ENCODE results near the gene RNF214. TPM values are rescaled to one million over a fixed set of nuclear protein-coding genes. Genes with fewer than 3 reads are reported as not detected.

Gene RNF214
- total and polyA plus RNA-seq, 2 experiments from 2014 or later: 12.5 to 27.0 TPM

DNA sequence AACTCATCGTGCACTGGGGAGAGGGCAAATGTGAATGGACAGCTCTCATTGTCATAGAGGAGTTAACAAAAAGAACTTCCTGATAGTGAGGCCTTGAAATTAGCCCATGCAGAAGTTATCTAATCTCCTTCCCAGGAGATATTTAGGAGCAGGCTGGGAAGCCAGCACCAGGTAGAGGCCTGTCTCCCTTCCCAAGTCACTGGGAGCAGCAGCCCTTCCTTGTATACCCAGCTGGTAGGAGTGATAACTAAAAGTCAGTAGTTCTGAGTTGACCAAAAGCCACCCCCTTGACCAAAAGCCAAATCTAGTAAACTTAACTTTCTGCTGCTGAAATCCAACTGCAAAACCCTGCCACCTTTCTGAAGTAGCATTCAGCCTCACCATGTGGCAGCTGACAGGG, 57.3 kb downstream of the RNF214 start:
- TF ChIP-seq EZH2phosphoT487 (IDR thresholded peaks at IDR 0.05; ENCODE audit: low read depth, severe bottlenecking, unreplicated experiment) (no peak), EZH2 (IDR thresholded peaks at IDR 0.05; ENCODE audit: borderline replicate concordance) (no peak)
- TF ChIP-seq, protein P1, sequence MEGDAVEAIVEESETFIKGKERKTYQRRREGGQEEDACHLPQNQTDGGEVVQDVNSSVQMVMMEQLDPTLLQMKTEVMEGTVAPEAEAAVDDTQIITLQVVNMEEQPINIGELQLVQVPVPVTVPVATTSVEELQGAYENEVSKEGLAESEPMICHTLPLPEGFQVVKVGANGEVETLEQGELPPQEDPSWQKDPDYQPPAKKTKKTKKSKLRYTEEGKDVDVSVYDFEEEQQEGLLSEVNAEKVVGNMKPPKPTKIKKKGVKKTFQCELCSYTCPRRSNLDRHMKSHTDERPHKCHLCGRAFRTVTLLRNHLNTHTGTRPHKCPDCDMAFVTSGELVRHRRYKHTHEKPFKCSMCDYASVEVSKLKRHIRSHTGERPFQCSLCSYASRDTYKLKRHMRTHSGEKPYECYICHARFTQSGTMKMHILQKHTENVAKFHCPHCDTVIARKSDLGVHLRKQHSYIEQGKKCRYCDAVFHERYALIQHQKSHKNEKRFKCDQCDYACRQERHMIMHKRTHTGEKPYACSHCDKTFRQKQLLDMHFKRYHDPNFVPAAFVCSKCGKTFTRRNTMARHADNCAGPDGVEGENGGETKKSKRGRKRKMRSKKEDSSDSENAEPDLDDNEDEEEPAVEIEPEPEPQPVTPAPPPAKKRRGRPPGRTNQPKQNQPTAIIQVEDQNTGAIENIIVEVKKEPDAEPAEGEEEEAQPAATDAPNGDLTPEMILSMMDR (IDR thresholded peaks at IDR 0.05; ENCODE audit: poor library complexity): no peak
- no peak overlapping the region for H2AFZ ChIP-seq
- H3K9me2 ChIP-seq (replicated peaks; ENCODE audit: insufficient read depth): no peaks in the 10 kb centered on the region
- no peaks in the 10 kb centered on the region for H3K79me2 ChIP-seq
- WGBS (ENCODE audit: low lambda C conversion rate, missing lambda C conversion rate): 79% methylated on average over 1 of the region's 1 CpG
- no peak overlapping the region for H3K4me2 ChIP-seq
- H3K36me3 ChIP-seq (replicated peaks; ENCODE audit: insufficient read depth, low read depth): no peaks in the 10 kb centered on the region
- H3K27ac ChIP-seq: no peak overlapping the region
- no peak for DNase-seq (ENCODE audit: low spot score)
- no peaks in the 10 kb centered on the region for H4K20me1 ChIP-seq (ENCODE audit: insufficient read depth, poor library complexity, severe bottlenecking)
- no peaks in the 10 kb centered on the region for H3K4me1 ChIP-seq (ENCODE audit: insufficient read depth)
- H3K9me3 ChIP-seq (ENCODE audit: low read depth): no peaks in the 10 kb centered on the region
- no peak overlapping the region for H3K4me3 ChIP-seq
- H3K27me3 ChIP-seq: no peaks in the 10 kb centered on the region

DNA sequence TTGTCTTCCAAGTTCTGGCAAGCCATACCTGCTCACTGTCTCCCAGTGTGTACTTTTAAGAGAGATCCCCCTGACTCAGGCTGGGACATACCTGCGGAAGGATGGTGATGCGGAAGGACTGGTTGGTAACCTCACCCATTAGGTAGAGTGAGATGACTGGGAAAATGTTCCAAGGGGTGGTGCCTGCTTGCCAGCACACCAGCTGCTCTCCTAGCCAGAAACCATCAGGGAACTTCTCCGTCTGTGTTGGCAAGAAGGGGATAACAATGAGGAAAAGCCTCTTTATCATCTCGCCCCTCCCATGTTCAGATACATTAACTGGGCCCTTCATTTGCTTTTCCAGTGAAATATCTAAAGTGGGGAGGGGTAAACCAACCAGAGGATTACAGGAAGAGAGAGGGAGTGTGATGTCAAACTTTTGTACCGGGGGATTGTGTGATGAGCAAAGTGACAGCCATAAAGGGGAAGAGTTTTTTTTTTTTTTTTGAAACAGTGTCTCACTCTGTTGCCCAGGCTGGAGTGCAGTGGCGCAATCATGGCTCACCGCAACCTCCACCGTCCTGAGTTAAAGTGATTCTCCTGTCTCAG, 58.4 kb downstream of the RNF214 start, which contains the start of gene BACE1-AS:
Gene BACE1-AS (plus strand): TSS at position 538 of the 588 bp plus-strand sequence.
- no peak within 1 kb of the TSS for H3K27ac ChIP-seq
- 95% methylated on average over 8 of the region's 8 CpGs for WGBS (ENCODE audit: low lambda C conversion rate, missing lambda C conversion rate)
- H2AFZ ChIP-seq: no peak within 1 kb of the TSS
- no peaks in the 10 kb centered on the region for H3K27me3 ChIP-seq
- no peaks in the 10 kb centered on the region for H3K9me2 ChIP-seq (replicated peaks; ENCODE audit: insufficient read depth)
- no peaks in the 10 kb centered on the region for H4K20me1 ChIP-seq (ENCODE audit: insufficient read depth, poor library complexity, severe bottlenecking)
- H3K4me1 ChIP-seq (ENCODE audit: insufficient read depth): no peaks in the 10 kb centered on the region
- TF ChIP-seq, protein P1 (IDR thresholded peaks at IDR 0.05; ENCODE audit: poor library complexity): no peak
- TF ChIP-seq EZH2phosphoT487 (IDR thresholded peaks at IDR 0.05; ENCODE audit: low read depth, severe bottlenecking, unreplicated experiment) (no peak), EZH2 (IDR thresholded peaks at IDR 0.05; ENCODE audit: borderline replicate concordance) (no peak)
- H3K79me2 ChIP-seq: no peaks in the 10 kb centered on the region
- H3K9me3 ChIP-seq (ENCODE audit: low read depth): no peaks in the 10 kb centered on the region
- no peaks in the 10 kb centered on the region for H3K36me3 ChIP-seq (replicated peaks; ENCODE audit: insufficient read depth, low read depth)
- no peak within 1 kb of the TSS for H3K4me3 ChIP-seq
- no peak for DNase-seq (ENCODE audit: low spot score)
- no peak within 1 kb of the TSS for H3K4me2 ChIP-seq

DNA sequence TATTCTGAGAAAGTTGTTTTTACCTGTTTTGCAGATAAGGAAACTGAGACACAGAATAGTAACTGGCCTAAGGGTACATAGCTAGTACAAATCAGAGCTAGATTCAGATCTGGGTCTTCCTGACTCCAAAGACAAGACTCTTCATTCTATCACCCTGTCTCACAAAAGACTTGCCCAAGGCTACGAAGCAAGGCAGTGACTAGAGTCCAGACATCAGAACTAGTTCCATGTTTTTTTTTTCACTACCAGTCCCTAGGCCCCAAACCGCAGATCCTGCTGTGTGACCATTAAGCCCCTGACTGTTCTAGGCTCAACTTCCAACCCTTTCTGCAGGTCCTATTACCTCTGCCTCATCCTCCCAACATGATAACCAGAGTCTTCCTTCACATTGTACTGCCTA, 60.1 kb downstream of the RNF214 start:
- H3K4me2 ChIP-seq: no peak overlapping the region
- H2AFZ ChIP-seq: no peak overlapping the region
- H3K27me3 ChIP-seq: no peaks in the 10 kb centered on the region
- TF ChIP-seq EZH2 (IDR thresholded peaks at IDR 0.05; ENCODE audit: borderline replicate concordance) (no peak), EZH2phosphoT487 (IDR thresholded peaks at IDR 0.05; ENCODE audit: low read depth, severe bottlenecking, unreplicated experiment) (no peak)
- TF ChIP-seq, protein P1 (IDR thresholded peaks at IDR 0.05; ENCODE audit: poor library complexity): no peak
- WGBS (ENCODE audit: low lambda C conversion rate, missing lambda C conversion rate): 86% methylated on average over 2 of the region's 2 CpGs
- H3K27ac ChIP-seq: no peak overlapping the region
- H3K9me3 ChIP-seq (ENCODE audit: low read depth): no peaks in the 10 kb centered on the region
- no peaks in the 10 kb centered on the region for H4K20me1 ChIP-seq (ENCODE audit: insufficient read depth, poor library complexity, severe bottlenecking)
- H3K36me3 ChIP-seq (replicated peaks; ENCODE audit: insufficient read depth, low read depth): no peaks in the 10 kb centered on the region
- no peak overlapping the region for H3K4me3 ChIP-seq
- no peaks in the 10 kb centered on the region for H3K9me2 ChIP-seq (replicated peaks; ENCODE audit: insufficient read depth)
- DNase-seq (ENCODE audit: low spot score): no peak
- H3K79me2 ChIP-seq: no peaks in the 10 kb centered on the region
- no peaks in the 10 kb centered on the region for H3K4me1 ChIP-seq (ENCODE audit: insufficient read depth)

Data from hepatocyte (in vitro differentiated cells).